OCI-LY1 (cell line): ENCODE data around the gene ADAMTS3.

Experiments
- H2AFZ ChIP-seq: fragments of 200-600 bp; sonication (generic), shearing (Covaris generic); 2 replicates; pipeline ENCODE4 v1.6.0; 2014; ENCODE audit warnings: antibody characterized with exemption, mild to moderate bottlenecking, low read length
- H3F3A ChIP-seq: fragments of 200-600 bp; sonication (generic), shearing (Covaris generic); 2 replicates; pipeline ENCODE4 v1.6.0; 2014; ENCODE audit warnings: mild to moderate bottlenecking, antibody characterized with exemption, low read length, moderate library complexity; ENCODE audit not compliant: insufficient read depth
- H3K27ac ChIP-seq: fragments of 200-600 bp; sonication (generic); 2 replicates; pipeline ENCODE4 v1.5.1; 2014; ENCODE audit warnings: low read length, mixed run types, mild to moderate bottlenecking, low read depth; ENCODE audit not compliant: poor library complexity, severe bottlenecking
- H3K27me3 ChIP-seq: fragments of 200-600 bp; sonication (generic); 2 replicates; pipeline ENCODE4 v1.6.0; 2014; ENCODE audit warnings: antibody characterized with exemption, mild to moderate bottlenecking, low read length, moderate library complexity; ENCODE audit not compliant: insufficient read depth
- H3K36me3 ChIP-seq: fragments of 200-600 bp; sonication (generic); 2 replicates; pipeline ENCODE4 v1.6.1; 2014; ENCODE audit warnings: mild to moderate bottlenecking, antibody characterized with exemption, low read length, moderate library complexity, mixed read lengths; ENCODE audit not compliant: insufficient read depth
- H3K4me1 ChIP-seq: fragments of 200-600 bp; sonication (generic); 2 replicates; pipeline ENCODE4 v1.5.1; 2014; ENCODE audit warnings: mild to moderate bottlenecking, low read length, moderate library complexity; ENCODE audit not compliant: insufficient read depth, severe bottlenecking
- H3K4me2 ChIP-seq: fragments of 200-600 bp; sonication (generic), shearing (Covaris generic); 2 replicates; pipeline ENCODE4 v1.6.1; 2014; ENCODE audit warnings: low read length
- H3K4me3 ChIP-seq: fragments of 200-600 bp; sonication (generic); 2 replicates; pipeline ENCODE4 v1.5.1; 2014; ENCODE audit warnings: low read length, low read depth, mild to moderate bottlenecking, mixed read lengths; ENCODE audit not compliant: poor library complexity, severe bottlenecking
- H3K79me2 ChIP-seq: fragments of 200-600 bp; shearing (Covaris generic); 2 replicates; pipeline ENCODE4 v1.6.1; 2016; ENCODE audit warnings: mixed run types, low read length, mixed read lengths; ENCODE audit not compliant: insufficient read depth
- H3K9ac ChIP-seq: fragments of 200-600 bp; sonication (generic), shearing (Covaris generic); 2 replicates; pipeline ENCODE4 v1.6.1; 2014; ENCODE audit warnings: mild to moderate bottlenecking, low read length, mixed read lengths
- H3K9me2 ChIP-seq: fragments of 200-600 bp; sonication (generic), shearing (Covaris generic); 2 replicates; pipeline ENCODE4 v1.6.1; 2014; ENCODE audit warnings: low read depth, mild to moderate bottlenecking, low read length, mixed read lengths
- H3K9me3 ChIP-seq: fragments of 200-600 bp; shearing (Covaris generic); 2 replicates; pipeline ENCODE4 v1.6.1; 2014; ENCODE audit warnings: low read length, mixed read lengths
- H4K20me1 ChIP-seq: fragments of 200-600 bp; sonication (generic), shearing (Covaris generic); 2 replicates; pipeline ENCODE4 v1.6.0; 2016; ENCODE audit warnings: mild to moderate bottlenecking, low read length; ENCODE audit not compliant: insufficient read depth
- CTCF ChIP-seq: fragments of 200-600 bp; sonication (generic), shearing (Covaris generic); IDR thresholded peaks from 2 replicates; pipeline ENCODE4 v1.5.1; 2017; ENCODE audit warnings: mild to moderate bottlenecking, antibody characterized with exemption, low read length, moderate library complexity, mixed read lengths
- EZH2 ChIP-seq: fragments of 200-600 bp; sonication (generic), shearing (Covaris generic); IDR thresholded peaks from 2 replicates; pipeline ENCODE4 v1.8.0; 2017; ENCODE audit warnings: borderline replicate concordance, mixed run types, mild to moderate bottlenecking, antibody characterized with exemption, low read length, moderate library complexity, mixed read lengths

The ADAMTS3 gene

GRCh38 chr4:72500214-72500613 lies 68.8 kb downstream of the ADAMTS3 start:
- Histone ChIP-seq H3K4me2 (no peak overlapping the region), H4K20me1 (no peaks in the 10 kb centered on the region), H3K36me3 (no peaks in the 10 kb centered on the region), H2AFZ (no peak overlapping the region), H3F3A (no peaks in the 10 kb centered on the region), H3K27me3 (no peaks in the 10 kb centered on the region), H3K27ac (no peak overlapping the region), H3K9me3 (no peaks in the 10 kb centered on the region), H3K9me2 (no peaks in the 10 kb centered on the region), H3K9ac (no peak overlapping the region), H3K4me1 (no peaks in the 10 kb centered on the region), H3K79me2 (no peaks in the 10 kb centered on the region), H3K4me3 (no peak overlapping the region)
- TF ChIP-seq CTCF: no peak
- TF ChIP-seq EZH2: no peak

- no peak overlapping the region for H3K9ac ChIP-seq
- no peak overlapping the region for H2AFZ ChIP-seq
- H3K4me2 ChIP-seq: no peak overlapping the region
- H3K36me3 ChIP-seq: no peaks in the 10 kb centered on the region
- TF ChIP-seq CTCF (no peak), EZH2 (no peak)
- H3F3A ChIP-seq: no peaks in the 10 kb centered on the region
- H3K4me3 ChIP-seq: no peak overlapping the region
- no peak overlapping the region for H3K27ac ChIP-seq
- H3K79me2 ChIP-seq: no peaks in the 10 kb centered on the region
- no peaks in the 10 kb centered on the region for H4K20me1 ChIP-seq
- no peaks in the 10 kb centered on the region for H3K9me3 ChIP-seq
- H3K9me2 ChIP-seq: no peaks in the 10 kb centered on the region
- H3K27me3 ChIP-seq: no peaks in the 10 kb centered on the region
- no peaks in the 10 kb centered on the region for H3K4me1 ChIP-seq
Measured at GRCh38 chr4:72496119-72496518, 72.9 kb downstream of the ADAMTS3 start.

DNA sequence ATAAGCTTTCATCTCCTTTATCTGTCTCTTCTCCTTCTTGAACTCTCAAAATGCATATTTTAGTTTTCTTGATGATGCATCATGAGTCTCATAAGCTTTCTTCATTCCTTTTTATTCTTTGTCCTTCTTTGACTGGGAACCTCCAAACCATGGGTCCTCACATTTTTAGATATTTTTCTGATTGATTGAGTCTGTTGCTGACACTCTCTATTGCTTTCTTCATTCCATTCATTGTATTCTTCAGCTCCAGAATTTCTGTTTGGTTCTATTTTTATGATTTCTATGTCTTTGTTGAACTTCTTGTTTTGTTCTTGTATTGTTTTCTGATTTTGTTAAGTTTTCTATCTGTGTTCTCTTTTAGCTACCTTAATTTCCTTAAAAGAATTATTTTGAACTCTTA lies 74.9 kb downstream of the ADAMTS3 start:
- TF ChIP-seq EZH2 (no peak), CTCF (no peak)
- H3F3A ChIP-seq: no peaks in the 10 kb centered on the region
- H3K9me2 ChIP-seq: no peaks in the 10 kb centered on the region
- no peaks in the 10 kb centered on the region for H3K4me1 ChIP-seq
- H3K9me3 ChIP-seq: no peaks in the 10 kb centered on the region
- H3K36me3 ChIP-seq: no peaks in the 10 kb centered on the region
- no peak overlapping the region for H3K9ac ChIP-seq
- no peak overlapping the region for H3K4me2 ChIP-seq
- no peak overlapping the region for H3K4me3 ChIP-seq
- no peaks in the 10 kb centered on the region for H3K27me3 ChIP-seq
- no peaks in the 10 kb centered on the region for H3K79me2 ChIP-seq
- H3K27ac ChIP-seq: no peak overlapping the region
- H4K20me1 ChIP-seq: no peaks in the 10 kb centered on the region
- H2AFZ ChIP-seq: no peak overlapping the region
